Astrocyte (in vitro differentiated cells and primary cell): ENCODE results near the gene SLC9A9.

Source experiments
- EZH2 ChIP-seq: IDR thresholded peaks from 2 replicates; pipeline ENCODE4 v1.6.1; 2012; ENCODE audit warnings: mild to moderate bottlenecking, low read length, inconsistent platforms; ENCODE audit not compliant: insufficient read depth
- TF ChIP-seq, protein P1 (sequence below): IDR thresholded peaks from 2 replicates; pipeline ENCODE4 v1.5.1; 2011; ENCODE audit warnings: low read depth, mild to moderate bottlenecking, inconsistent platforms, low read length, moderate library complexity; ENCODE audit not compliant: insufficient read depth

DNA sequence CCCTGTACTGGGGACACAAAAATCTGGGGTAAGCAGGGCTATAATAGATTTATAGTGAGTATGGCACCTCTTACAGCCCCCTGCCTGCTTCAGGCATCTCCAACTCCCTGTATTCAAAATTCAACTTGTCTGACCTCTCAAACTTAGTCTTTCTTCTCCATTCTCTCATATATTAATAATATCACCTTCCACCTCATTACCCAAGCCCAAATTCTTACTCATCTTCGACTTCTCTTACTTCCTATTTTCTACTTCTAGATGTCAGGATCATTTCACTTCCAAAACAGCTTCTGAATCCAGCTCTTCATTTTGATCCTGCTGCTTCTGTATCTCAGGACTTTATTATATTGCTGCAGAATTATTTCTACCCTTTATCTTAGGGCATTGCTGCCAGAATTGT is 438.0 kb downstream of the SLC9A9 start:
- no peak for TF ChIP-seq EZH2
- TF ChIP-seq, protein P1, sequence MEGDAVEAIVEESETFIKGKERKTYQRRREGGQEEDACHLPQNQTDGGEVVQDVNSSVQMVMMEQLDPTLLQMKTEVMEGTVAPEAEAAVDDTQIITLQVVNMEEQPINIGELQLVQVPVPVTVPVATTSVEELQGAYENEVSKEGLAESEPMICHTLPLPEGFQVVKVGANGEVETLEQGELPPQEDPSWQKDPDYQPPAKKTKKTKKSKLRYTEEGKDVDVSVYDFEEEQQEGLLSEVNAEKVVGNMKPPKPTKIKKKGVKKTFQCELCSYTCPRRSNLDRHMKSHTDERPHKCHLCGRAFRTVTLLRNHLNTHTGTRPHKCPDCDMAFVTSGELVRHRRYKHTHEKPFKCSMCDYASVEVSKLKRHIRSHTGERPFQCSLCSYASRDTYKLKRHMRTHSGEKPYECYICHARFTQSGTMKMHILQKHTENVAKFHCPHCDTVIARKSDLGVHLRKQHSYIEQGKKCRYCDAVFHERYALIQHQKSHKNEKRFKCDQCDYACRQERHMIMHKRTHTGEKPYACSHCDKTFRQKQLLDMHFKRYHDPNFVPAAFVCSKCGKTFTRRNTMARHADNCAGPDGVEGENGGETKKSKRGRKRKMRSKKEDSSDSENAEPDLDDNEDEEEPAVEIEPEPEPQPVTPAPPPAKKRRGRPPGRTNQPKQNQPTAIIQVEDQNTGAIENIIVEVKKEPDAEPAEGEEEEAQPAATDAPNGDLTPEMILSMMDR, result no peak
